NK-92 (cell line): ENCODE results near the gene BPIFB3.

Source experiments
- DNase-seq: peaks from one replicate; lab custom pipeline; 2025; ENCODE audit not compliant: unreplicated experiment; lab: John Stamatoyannopoulos, UW

The BPIFB3 gene

GRCh38 chr20:33053291-33054106 lies at the start of gene BPIFB3:
BPIFB3 (plus strand) TSS chr20:33053903; CDS start chr20:33055436, 1,533 bp downstream.
- DNase-seq = no peak

- no peak for DNase-seq
Measured at GRCh38 chr20:33004141-33004751, 49.5 kb upstream of the BPIFB3 start, which contains the start of gene SUN5. SUN5 (minus strand) TSS chr20:33004433; CDS start chr20:33004340, 93 bp downstream.

- no peak for DNase-seq
Measured at GRCh38 chr20:33005132-33005566, 48.6 kb upstream of the BPIFB3 start.

- no peak for DNase-seq
Measured at GRCh38 chr20:33005908-33006775, 47.6 kb upstream of the BPIFB3 start.

- DNase-seq = no peak
Measured at GRCh38 chr20:33006776-33007375, 46.8 kb upstream of the BPIFB3 start.

- no peak for DNase-seq
Measured at GRCh38 chr20:33007376-33008335, 46.0 kb upstream of the BPIFB3 start, which contains the start of gene BPIFB2. BPIFB2 (plus strand) TSS chr20:33007704; CDS start chr20:33008575, 871 bp downstream.

GRCh38 chr20:33008336-33009213 lies 45.1 kb upstream of the BPIFB3 start:
- DNase-seq = no peak

- no peak for DNase-seq
Measured at GRCh38 chr20:33009214-33010132, 44.2 kb upstream of the BPIFB3 start.

GRCh38 chr20:33010133-33010504 lies 43.6 kb upstream of the BPIFB3 start:
- DNase-seq = no peak

GRCh38 chr20:33010674-33011449 lies 42.8 kb upstream of the BPIFB3 start:
- no peak for DNase-seq

GRCh38 chr20:33012327-33013189 lies 41.1 kb upstream of the BPIFB3 start:
- no peak for DNase-seq

- no peak for DNase-seq
Measured at GRCh38 chr20:33013701-33014326, 39.9 kb upstream of the BPIFB3 start.

GRCh38 chr20:33014336-33015113 lies 39.2 kb upstream of the BPIFB3 start:
- DNase-seq = no peak

- DNase-seq = no peak
Measured at GRCh38 chr20:33015114-33015484, 38.6 kb upstream of the BPIFB3 start.
